ENCODE measurements around the gene DUS4L.
"Not testable (repeated sequence)": the region's sequence is repeated elsewhere in the genome, so short reads cannot be mapped to it uniquely, and the experiment has no call there.

DUS4L gene, protein sequence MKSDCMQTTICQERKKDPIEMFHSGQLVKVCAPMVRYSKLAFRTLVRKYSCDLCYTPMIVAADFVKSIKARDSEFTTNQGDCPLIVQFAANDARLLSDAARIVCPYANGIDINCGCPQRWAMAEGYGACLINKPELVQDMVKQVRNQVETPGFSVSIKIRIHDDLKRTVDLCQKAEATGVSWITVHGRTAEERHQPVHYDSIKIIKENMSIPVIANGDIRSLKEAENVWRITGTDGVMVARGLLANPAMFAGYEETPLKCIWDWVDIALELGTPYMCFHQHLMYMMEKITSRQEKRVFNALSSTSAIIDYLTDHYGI
- long read RNA-seq, donor 1, partial matches to known transcripts, result 0 of 2 reads
- long read RNA-seq, donor 1, other reads (novel, unspliced or antisense), result 0 of 2 reads
- long read RNA-seq, donor 2, partial matches to known transcripts, result 0 of 1 reads
- long read RNA-seq, donor 2, other reads (novel, unspliced or antisense), result 0 of 1 reads
- long read RNA-seq, donor 3, partial matches to known transcripts, result 0 of 1 reads
- long read RNA-seq, donor 3, other reads (novel, unspliced or antisense), result 0 of 1 reads
- long read RNA-seq, donor 4, partial matches to known transcripts, result 8 of 13 reads
- long read RNA-seq, donor 4, other reads (novel, unspliced or antisense), result 0 of 13 reads
- long read RNA-seq, donor 5, partial matches to known transcripts, result 0 of 3 reads
- long read RNA-seq, donor 5, other reads (novel, unspliced or antisense), result 0 of 3 reads
- long read RNA-seq, donor 6, partial matches to known transcripts, result 0 of 3 reads
- long read RNA-seq, donor 6, other reads (novel, unspliced or antisense), result 0 of 3 reads
- long read RNA-seq, donor 7, partial matches to known transcripts, result 0 of 2 reads
- long read RNA-seq, donor 7, other reads (novel, unspliced or antisense), result 0 of 2 reads
- long read RNA-seq, donor 8, partial matches to known transcripts, result 5 of 8 reads
- long read RNA-seq, donor 8, other reads (novel, unspliced or antisense), result 0 of 8 reads

DNA sequence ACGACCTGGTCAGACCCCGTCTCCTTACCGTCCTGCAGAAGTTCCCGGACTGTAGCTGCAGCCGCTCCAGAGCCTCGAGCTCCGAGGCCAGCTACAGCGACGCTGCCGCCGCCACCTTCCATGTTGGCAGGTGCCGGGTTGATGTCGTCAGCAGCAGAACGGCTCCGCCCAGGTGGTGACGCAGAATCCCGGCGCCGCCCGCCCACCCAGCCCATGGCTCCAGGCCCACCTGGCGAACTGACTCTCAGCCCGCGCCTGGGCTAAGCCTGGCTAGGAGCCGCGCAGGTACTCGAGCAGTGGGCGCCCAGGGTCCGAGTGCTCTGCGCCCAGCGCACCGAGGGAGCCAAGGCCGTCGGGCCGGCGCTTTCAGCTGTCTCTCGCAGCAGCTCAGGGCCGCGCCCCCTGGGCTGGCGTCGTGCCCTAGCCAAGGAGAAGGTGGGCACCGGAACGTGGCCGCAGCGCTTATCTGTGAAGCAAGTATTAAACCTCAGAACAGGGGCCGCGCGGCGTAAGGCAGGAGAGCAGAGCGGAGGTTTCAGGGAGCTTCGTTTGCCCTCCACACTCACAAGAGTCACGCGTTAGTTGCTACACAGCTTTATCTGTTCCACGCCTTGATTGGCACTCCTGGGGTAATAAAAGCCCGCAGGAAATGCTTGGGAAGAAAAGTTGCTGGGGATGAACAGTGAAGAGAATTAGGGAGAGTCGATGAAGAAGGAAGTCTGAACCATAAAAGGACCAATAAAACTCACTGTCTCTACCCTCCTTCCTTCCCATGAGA, at the start of gene DUS4L, which contains the start of gene COG5:
TSS of gene DUS4L (plus strand) at position 197 of the 778 bp plus-strand sequence. CDS start 3,100 bp downstream, outside the sequence.
TSS of gene COG5 (minus strand) at position 146 of the 778 bp plus-strand sequence. CDS start at position 122, 24 bp downstream.
- peak; percentile 98 for DNase-seq

DNA sequence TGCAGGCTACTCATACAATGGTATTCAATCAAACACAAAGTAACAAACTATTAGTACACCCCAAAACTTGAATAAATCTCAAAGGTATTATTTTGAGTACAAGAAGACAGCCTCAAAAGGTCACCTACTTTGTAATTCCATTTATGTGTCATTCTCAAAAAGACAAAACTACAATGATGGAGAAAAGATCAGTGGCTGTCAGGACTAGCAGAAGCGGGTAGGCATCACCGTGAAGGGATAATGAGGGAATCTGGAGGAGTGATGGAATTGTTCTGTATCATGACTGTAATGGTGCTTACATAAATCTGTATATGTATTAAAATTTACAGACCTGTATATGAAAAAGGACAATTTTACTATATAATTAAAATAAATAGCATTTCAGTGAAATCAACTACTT, 37.1 kb upstream of the DUS4L start:
- no peak for DNase-seq

DNA sequence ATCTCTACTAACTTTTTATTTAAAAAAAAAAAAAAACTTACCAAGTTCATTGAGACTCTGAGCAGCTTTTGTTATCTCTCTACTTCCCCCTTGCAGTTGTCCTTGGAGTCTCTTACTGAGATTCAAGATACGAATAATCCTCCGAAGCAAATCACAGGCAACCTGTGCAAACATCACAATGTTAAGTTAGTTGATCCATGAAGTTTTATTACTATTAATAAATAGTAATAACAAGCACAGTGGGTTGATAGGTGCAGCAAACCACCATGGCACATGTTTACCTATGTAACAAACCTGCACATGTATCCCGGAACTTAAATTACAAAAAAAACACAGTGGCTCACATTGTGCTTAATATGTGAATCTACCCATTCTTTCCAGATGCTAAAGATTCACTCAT, 36.6 kb upstream of the DUS4L start:
- DNase-seq, result no peak

DNA sequence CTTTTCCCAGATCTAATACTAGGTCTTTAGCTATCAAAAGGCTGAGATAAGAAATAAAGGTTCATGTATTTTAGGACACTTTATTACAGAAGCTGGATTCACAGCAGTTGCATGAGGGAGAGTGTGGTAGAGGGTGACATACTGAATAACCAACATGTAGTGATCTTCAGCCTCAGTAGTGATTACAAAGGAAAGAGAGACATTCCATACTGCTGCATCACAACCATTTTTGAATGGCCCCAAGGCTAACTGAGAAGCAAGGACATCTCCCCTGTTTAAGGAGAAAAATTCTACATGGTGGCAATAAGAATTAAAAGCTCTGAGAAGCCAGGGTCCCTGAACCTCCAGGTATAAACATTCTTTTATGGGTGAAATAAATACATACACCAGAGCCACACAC, 35.3 kb upstream of the DUS4L start:
- no peak for DNase-seq

DNA sequence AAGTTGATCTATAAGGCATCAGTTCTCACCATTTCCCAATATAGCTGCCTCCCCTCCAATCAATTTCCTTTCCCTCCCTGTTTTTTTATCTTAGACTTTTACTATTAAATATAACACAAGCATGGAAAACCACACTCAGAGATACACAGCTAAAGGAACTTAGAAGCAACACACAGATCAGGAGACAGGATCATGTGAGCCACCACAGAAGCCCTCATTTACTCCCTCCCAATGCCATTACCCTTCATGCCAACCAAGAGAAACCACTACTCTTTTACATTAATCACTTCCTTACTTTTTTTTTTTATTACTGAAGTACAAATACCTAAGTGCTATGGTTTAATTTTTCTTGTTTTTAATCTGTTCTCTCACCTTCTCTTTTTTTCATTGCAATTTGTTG, 33.0 kb upstream of the DUS4L start:
- DNase-seq, result no peak

DNA sequence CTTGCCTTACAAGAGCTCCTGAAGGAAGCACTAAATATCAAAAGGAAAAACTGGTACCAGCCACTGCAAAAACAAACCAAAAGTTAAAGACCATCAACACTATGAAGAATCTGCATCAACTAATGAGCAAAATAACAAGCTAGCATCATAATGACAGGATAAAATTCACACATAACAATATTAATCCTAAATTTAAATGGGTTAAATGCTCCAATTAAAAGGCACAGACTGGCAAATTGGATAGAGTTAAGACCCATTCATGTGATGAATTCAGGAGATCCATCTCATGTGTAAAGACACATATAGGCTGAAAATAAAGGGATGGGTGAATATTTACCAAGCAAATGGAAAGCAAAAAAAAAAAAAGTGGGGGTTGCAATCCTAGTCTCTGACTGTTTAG, 29.6 kb upstream of the DUS4L start:
- no peak for DNase-seq

DNA sequence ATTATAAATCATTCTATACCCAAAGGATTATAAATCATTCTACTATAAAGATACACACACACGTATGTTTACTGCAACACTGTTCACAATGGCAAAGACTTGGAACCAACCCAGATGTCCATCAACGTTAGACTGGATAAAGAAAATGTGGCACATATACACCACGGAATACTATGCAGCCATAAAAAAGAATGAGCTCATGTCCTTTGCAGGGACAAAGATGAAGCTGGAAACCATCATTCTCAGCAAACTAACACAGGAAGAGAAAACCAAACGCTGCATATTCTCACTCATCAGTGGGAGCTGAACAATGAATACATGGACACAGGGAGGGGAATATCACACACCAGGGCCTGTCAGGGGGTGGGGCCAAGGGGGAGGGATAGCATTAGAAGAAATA, 26.5 kb upstream of the DUS4L start:
- DNase-seq, result not testable (repeated sequence)

DNA sequence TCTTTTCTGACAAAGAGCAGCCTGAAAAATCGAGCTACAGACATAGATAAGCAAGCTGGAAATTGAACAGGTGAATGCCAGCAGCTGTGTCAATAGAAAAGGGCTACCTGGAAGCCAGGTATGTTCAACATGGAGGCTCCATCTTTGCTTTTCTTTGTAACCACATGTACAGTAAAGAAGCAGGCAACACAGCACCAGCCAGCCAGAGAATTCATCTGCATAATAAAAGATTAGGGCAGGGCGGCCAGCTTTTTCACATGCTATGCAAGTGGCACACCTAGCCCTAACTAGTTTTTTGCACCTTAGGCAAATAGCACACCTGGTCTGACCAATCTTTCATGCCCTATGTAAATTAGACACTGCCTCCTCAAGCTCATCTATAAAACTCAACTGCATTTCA, 25.8 kb upstream of the DUS4L start:
- no peak for DNase-seq

DNA sequence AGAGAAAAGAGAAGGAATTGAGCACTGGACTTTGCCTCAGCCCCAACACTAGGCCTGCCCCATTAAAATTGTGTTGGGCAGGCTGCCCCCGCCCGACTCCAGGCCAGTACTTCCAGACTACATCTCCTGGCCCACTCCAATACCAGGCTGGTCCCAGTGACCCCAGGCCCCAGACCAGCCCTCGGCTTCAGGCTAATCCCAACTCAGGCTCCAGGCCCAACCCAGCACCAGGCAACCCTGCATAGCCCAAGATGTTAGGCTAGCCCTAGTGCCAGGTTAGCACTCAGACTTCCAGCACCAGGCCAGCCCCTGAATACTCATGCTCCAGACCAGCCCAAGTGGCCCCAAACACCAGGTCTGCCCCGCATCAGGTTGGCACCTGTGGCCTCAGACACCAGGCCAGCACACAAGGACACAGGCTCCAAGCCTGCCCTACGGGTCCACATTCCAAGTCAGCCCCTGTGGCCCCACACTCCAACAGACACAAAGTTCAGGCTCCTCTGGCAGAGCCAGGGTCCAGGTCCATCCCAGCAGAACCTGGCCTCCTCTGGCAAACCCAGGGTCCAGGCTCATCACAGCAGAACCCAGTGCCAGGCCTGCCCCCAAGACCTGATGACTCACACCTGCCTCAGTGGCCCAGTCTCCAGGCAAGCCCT, 20.3 kb upstream of the DUS4L start:
- no peak for DNase-seq

DNA sequence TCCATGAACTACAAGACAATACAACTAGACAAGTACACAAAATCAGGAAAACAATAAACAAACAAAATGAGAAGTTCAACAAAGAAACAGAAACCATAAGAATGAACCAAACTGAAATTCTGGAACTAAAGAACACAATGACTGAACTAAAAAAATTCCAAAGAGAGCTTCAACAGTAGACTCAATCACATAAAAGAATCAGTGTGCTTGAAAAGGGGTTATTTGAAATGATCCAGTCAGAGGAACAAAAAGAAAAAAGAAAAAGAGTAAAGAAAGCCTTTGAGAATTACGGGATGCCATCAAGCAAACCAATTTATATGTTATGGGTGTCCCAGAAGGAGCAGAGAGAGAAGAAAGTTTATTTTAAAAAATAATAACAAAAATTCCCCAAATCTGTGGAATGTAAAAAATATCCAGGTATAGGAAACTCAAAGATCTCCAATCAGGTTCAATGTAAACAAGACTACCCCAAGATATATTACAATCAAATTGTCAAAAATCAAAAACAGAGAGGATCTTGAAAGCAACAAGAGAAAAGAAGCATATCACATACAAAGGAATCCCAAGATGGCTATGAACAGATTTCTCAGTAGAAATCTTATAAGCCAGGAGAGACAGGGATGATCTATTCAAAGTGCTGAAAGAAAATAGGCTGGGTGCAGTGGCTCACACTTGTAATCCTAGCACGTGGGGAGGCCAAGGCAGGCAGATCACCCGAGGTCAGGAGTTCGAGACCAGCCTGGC, 18.8 kb upstream of the DUS4L start:
- no peak for DNase-seq

DNA sequence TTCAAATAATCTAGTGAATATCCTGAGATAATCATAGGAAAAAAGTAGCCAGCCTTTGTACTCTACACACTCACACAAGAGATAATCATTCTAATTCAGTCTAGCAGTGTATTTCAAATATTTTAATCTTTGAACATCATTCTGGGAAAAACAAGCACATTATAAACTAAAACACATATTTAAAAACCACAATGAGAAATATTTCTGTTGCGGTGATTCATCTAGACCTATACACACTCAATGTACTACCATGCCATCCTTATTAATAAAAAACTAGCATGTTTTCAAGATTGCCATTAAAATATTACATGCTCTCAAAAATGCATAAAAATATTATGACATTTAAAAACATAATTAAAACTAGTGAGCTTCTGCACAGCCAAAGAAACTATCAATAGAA, 11.8 kb upstream of the DUS4L start:
- no peak for DNase-seq

DNA sequence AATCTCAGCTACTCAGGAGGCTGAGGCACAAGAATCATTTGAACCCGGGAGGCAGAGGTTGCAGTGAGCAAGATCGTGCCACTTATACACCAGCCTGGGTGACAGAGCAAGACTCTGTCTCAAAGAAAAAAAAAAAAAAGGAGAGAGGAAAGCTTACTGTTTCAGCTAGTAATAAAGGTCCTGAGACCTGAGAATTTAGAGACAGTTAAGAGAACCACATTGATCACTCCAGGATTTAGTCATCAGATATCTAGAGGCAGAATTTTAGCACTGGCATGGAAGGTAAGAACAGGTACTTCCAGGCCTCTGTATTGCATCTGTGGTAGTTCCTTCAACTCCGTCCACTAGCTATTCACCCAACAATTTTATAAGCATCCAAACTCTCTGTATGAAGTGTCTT, 7.9 kb upstream of the DUS4L start:
- DNase-seq, result no peak

DNA sequence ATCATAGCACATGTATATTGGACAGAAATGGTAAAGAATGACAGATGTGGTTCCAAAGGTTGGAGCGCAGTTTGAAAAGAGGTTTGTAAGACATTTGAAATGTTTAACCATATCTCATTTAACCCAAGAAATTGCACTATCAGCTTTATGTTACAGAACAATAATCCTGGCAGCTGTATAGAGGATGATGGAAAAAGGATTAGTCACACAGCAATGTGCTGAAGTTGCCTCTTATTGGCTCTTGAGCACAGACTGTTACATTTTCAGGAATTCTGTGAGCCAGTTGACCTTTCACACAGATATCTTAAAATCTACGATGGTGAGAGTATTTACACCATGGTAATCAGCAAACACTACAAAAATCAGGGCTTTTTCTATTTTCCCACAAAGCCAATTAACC, 3.9 kb upstream of the DUS4L start:
- no peak for DNase-seq

DNA sequence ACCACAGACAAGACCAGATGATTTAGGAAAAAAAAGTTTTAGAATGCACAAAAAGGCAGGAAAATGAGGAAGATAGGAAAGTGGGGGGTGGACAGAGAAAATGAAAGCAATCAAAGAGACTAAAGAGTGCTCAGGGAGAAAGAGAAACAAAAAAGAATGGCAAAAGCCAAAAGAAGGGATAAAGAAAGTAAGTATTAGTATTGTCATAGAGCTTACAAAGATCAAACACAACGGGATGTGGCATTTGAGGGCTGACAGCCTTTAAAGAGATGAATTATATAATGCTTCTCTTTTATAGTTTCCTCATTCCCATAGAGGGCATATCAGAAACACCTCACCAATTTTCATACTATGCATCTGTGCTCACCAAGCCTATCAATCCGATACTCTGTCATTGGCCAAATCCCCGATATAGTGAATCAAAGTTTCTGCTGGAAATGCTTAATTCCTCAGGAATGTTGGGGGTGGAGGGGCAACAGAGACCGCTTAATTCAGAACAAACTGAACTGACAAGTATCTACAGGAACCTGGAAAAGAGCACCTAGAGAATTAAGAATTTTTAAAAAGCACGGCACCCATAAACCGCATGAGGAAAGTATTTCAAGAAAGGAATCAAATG, 2.8 kb upstream of the DUS4L start:
- DNase-seq, result no peak

DNA sequence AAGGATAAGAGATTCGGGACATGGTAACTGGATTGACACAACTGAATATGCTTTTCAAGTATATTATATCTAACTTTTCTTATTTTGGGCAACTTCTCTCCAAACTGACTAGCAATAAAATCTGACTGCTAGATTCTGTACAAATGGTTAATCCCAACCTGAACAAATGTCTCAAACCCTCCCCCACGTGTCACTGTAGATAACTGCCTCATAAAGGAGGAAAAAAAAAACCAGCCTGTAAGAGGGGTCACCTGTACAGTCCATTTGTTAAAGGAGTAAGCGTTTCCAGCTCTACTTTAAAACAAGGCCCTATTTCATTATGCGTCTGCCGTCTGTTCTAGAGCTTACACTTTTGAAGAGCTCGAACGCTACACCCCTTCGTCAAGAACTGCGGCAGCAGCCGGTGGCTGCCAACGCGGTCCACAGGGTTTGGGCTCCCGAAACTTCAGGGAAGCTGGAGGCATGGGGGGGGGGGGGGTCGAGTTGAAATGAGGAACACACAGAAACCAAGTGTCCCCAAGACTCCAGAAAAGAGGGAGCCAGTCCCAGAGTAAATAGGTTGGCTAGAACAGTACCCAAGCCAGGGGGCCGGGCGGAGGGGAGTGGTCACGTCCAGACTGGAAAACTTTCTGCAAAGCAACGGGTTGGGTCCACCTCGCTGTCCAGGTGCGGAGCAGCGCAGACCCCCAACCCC, 543 bp upstream of the DUS4L start:
- DNase-seq, result no peak

DNA sequence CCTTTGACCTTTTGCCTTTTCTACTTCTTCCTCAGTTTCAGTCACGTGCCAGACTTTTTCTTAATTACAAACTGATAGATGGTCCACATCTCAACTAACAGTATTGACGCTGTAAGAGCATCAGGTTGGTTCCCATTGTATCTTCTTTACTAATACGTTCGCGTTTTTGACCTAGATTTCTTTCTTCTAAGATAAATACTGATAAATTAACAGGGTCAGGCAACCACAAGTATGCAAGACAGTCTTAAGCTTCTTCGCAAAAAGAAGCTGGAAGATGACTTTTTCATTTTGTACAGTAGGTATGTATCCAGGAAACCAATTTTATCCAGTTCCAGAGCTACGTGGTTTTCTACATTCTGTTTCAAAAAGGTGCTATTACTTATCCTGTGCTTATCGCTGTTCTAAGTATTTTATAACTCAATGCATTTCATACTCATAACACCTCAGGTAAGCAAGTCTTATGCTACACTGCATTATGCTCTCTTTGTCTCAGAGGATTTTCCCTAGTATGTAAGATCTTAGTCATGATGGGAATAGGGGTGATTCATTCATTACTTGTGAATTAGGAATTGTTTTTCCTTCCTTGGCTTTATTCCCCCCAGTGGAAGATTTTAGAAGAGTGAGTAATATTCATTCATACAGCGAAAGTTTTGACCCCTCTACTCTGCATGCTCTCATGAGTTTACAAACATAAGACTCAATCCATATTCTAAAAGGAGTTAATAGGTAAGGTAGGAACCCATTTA, 955 bp downstream of the DUS4L start:
- no peak for DNase-seq

DNA sequence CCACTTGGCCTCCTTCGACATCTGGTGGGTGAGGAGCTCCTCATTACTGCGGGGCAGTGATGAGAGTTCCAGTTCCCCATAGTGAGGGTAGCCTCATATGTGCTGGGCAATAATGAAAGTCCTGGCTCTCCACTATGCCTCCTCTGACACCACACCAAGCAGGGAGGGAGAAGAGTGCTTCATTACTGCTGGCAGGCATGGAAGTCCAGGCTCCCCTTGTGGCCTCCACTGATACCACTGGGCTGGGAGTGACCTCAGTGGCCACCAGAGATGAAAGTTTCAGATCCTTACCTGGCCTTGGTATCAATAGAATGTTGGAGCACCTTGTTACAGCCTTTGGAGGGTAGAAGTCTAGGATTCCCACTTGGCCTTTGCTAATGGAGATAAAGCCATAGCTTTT, 6.5 kb downstream of the DUS4L start:
- DNase-seq, result no peak

DNA sequence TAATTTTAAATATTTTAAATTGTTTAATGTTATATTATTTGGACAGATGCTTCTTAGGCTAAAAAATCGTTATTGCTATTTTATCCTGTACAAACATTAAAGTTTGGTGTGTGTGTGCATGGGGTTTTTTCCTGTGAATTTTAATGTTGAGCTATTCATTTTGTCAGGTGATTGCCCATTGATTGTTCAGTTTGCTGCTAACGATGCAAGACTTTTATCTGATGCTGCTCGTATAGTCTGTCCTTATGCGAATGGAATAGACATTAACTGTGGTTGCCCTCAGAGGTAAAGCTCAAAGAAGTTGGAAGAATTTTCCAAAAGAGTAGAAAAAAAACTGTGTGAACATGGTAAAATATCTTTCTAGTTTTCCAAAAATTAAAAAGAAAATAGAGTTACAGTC, 9.8 kb downstream of the DUS4L start:
- no peak for DNase-seq

DNA sequence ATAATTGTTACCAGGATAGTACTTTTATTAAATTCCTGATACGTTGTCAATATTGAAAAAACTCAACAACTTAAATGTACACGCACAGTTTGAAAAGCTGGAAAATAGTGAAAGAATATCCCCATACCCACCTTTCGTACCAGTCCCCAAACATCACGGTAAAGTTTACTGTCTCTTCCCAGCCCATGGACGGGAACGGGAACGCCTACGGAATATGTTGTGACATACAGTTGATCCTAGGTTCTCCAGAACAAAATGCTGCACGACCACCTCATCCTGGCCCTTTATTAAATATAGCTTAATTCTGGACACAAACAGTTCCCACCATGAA, 15.7 kb downstream of the DUS4L start:
- DNase-seq, result no peak

All from right kidney (tissue), 9 donors.